HFF-Myc (cell line): ENCODE data around the gene ATP2C1.

ENCODE experiments used
- DNase-seq: peaks from one replicate; pipeline ENCODE4 v3.0.0-alpha.2; 2011; ENCODE audit warnings: low read depth; ENCODE audit errors: extremely low read depth
- H3K4me3 ChIP-seq: replicated peaks from 2 replicates; pipeline ENCODE4 v1.5.1; 2011; ENCODE audit warnings: low read depth, mild to moderate bottlenecking, control low read depth, low read length
- CTCF ChIP-seq: IDR thresholded peaks from 2 replicates; pipeline ENCODE4 v1.5.1; 2012; ENCODE audit warnings: mild to moderate bottlenecking, low read depth, low read length, control low read depth; ENCODE audit errors: missing control alignments

The ATP2C1 gene

GRCh38 chr3:130916507-130917167 lies 22.8 kb downstream of the ATP2C1 start:
- H3K4me3 ChIP-seq = no peak overlapping the region
- no peak for TF ChIP-seq CTCF
- no peak for DNase-seq

- no peak overlapping the region for H3K4me3 ChIP-seq
- DNase-seq = no peak
- TF ChIP-seq CTCF = no peak
Observed at GRCh38 chr3:130918328-130918727, 24.4 kb downstream of the ATP2C1 start.

GRCh38 chr3:130925628-130926027 lies 31.7 kb downstream of the ATP2C1 start:
- TF ChIP-seq CTCF = no peak
- DNase-seq = no peak
- H3K4me3 ChIP-seq = no peak overlapping the region

GRCh38 chr3:130926504-130926903 lies 32.6 kb downstream of the ATP2C1 start:
- H3K4me3 ChIP-seq = no peak overlapping the region
- no peak for DNase-seq
- TF ChIP-seq CTCF = no peak

- H3K4me3 ChIP-seq = no peak overlapping the region
- no peak for DNase-seq
- TF ChIP-seq CTCF = no peak
Observed at GRCh38 chr3:130929804-130930203, 35.9 kb downstream of the ATP2C1 start.

- no peak for TF ChIP-seq CTCF
- H3K4me3 ChIP-seq = no peak overlapping the region
- DNase-seq = no peak
Observed at GRCh38 chr3:130932979-130933378, 39.1 kb downstream of the ATP2C1 start.

GRCh38 chr3:130933801-130934345 lies 40.0 kb downstream of the ATP2C1 start:
- H3K4me3 ChIP-seq = no peak overlapping the region
- no peak for DNase-seq
- TF ChIP-seq CTCF = no peak
